Neural crest cell (in vitro differentiated cells): ENCODE measurements around the gene TRMT2A. TPM values are rescaled to one million over a fixed set of nuclear protein-coding genes. Genes with fewer than 3 reads are reported as not detected.

Source experiments
- DNase-seq: peaks from one replicate; pipeline ENCODE4 v3.0.0; 2021; ENCODE audit warnings: low read depth, mixed read lengths, low spot score
- H3K27ac Mint-ChIP-seq: one replicate; pipeline ENCODE4 v1.8.0; 2021; ENCODE audit warnings: mild to moderate bottlenecking, mixed read lengths; ENCODE audit not compliant: unreplicated experiment
- H3K27me3 Mint-ChIP-seq: 2 replicates; pipeline ENCODE4 v1.8.0; 2021; ENCODE audit warnings: low read depth, mild to moderate bottlenecking, mixed read lengths
- H3K36me3 Mint-ChIP-seq: 2 replicates; pipeline ENCODE4 v1.8.0; 2021; ENCODE audit warnings: low read depth, mild to moderate bottlenecking, mixed read lengths
- H3K4me1 Mint-ChIP-seq: 2 replicates; pipeline ENCODE4 v1.8.0; 2021; ENCODE audit warnings: mixed read lengths
- H3K4me3 Mint-ChIP-seq: one replicate; pipeline ENCODE4 v1.8.0; 2021; ENCODE audit warnings: mild to moderate bottlenecking, mixed read lengths
- H3K9me3 Mint-ChIP-seq: 2 replicates; pipeline ENCODE4 v1.8.0; 2021; ENCODE audit warnings: mixed read lengths
- total RNA-seq: library from RNA; stranded (reverse); gene quantifications from 2 replicates; pipeline ENCODE4 v1.2.1, GENCODE V29; 2021
- TF ChIP-seq, protein P1 (sequence below): fragments of 200-600 bp; sonication (generic); conservative IDR thresholded peaks from 2 replicates; pipeline ENCODE4 v1.5.0; 2021; ENCODE audit warnings: antibody characterized with exemption, mild to moderate bottlenecking

TRMT2A gene
- total RNA-seq, 1 donor from 2014 or later: 77.7 TPM

DNA sequence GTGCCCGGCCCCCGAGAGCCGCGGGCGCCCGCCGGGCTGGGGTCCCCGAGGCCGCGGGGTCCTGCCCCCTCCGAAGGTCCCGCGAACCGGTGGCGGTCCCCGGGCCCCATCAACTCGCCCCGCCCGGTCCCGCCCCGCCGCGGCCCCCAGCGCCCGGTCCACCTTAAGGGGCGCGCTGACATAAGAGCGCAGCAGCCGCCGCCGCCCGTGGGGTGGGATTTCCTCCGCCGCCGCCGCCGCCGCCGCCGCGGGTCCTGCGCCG lies 14.5 kb upstream of the TRMT2A start, which contains the start of gene ZDHHC8:
Gene ZDHHC8 (plus strand): TSS at position 208 of the 262 bp plus-strand sequence. CDS start 144 bp downstream, outside the sequence.
- peaks cover 10% of the 10 kb centered on the region for H3K4me1 Mint-ChIP-seq
- no peak for DNase-seq
- peak within 1 kb of the TSS; percentile 86 for H3K4me3 Mint-ChIP-seq
- H3K36me3 Mint-ChIP-seq: peaks cover 5% of the 10 kb centered on the region
- H3K9me3 Mint-ChIP-seq: no peaks in the 10 kb centered on the region
- TF ChIP-seq, protein P1, sequence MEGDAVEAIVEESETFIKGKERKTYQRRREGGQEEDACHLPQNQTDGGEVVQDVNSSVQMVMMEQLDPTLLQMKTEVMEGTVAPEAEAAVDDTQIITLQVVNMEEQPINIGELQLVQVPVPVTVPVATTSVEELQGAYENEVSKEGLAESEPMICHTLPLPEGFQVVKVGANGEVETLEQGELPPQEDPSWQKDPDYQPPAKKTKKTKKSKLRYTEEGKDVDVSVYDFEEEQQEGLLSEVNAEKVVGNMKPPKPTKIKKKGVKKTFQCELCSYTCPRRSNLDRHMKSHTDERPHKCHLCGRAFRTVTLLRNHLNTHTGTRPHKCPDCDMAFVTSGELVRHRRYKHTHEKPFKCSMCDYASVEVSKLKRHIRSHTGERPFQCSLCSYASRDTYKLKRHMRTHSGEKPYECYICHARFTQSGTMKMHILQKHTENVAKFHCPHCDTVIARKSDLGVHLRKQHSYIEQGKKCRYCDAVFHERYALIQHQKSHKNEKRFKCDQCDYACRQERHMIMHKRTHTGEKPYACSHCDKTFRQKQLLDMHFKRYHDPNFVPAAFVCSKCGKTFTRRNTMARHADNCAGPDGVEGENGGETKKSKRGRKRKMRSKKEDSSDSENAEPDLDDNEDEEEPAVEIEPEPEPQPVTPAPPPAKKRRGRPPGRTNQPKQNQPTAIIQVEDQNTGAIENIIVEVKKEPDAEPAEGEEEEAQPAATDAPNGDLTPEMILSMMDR: no peak
- H3K27me3 Mint-ChIP-seq: peaks cover 5% of the 10 kb centered on the region
- no peak within 1 kb of the TSS for H3K27ac Mint-ChIP-seq

DNA sequence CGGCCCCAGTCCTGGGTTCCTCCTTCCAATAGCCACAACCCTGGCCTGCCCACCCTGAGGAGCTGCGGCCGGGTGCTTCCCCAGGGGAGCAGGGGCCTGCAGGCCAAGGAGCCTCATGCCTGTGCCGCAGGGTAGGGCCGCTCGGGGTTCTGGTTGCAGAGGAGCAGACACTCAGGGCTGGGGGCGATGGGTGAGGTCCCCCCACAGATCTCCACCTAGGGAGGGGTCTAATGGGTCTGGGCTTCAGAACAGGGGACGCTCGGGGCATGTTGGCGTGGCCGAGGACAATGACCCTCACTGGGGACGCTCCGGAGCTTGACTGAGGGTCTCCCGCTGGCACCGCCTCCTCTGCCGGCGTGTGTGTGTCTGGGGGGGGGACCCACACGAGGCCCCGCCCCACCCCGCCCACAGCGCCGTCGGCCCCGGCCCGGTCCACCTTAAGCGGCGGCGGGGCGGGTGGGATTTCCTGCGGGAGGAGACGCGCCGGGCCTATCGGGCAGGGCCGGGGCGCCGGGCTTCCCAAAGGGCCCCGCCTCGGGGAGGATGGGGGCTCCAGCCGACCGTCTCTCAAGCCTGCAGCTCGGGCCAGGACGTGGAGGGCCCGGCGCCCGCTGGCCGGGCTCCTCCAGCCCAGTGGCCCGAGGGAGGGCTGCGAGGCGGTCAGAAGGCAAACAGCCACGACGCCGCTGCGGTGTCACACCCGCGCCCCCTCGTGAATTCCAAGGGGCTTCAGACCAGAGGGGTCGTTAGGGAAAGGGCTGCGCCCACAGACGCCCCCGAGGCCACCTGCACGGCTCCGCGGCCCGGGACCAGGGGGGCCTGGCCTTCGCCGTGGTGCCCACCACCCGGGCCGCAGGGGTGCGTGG lies 13.9 kb upstream of the TRMT2A start:
- Mint-ChIP-seq H3K4me1 (peaks cover 7% of the 10 kb centered on the region), H3K9me3 (no peaks in the 10 kb centered on the region), H3K36me3 (peaks cover 7% of the 10 kb centered on the region), H3K4me3 (peak overlapping the region; percentile 81), H3K27me3 (peaks cover 5% of the 10 kb centered on the region), H3K27ac (no peak overlapping the region)
- TF ChIP-seq, protein P1: no peak
- DNase-seq: peak; percentile 63

DNA sequence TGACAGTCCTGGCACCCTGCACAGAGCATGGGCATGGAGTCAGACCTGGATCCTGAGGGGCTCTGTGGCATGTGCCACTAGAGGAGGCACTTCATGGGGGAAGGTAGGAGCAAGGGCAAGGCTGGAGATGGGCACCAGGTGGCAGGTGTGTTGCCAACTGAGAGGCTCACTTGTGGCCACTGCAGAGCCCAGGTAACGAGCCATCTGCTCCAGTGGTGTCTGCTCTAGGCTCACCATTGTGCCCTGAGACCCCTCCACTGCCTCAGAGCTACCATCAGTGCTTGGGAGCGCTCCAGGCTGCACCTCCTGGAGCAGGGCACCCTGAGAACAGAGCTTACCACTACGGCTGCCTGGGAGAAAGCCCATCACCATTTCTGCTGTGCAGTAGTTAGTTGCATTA lies 13.3 kb upstream of the TRMT2A start:
- Mint-ChIP-seq H3K27me3 (peaks cover 5% of the 10 kb centered on the region), H3K27ac (no peak overlapping the region), H3K36me3 (peaks cover 9% of the 10 kb centered on the region), H3K4me3 (peak overlapping the region; percentile 81), H3K9me3 (no peaks in the 10 kb centered on the region), H3K4me1 (peaks cover 7% of the 10 kb centered on the region)
- TF ChIP-seq, protein P1: no peak
- no peak for DNase-seq

DNA sequence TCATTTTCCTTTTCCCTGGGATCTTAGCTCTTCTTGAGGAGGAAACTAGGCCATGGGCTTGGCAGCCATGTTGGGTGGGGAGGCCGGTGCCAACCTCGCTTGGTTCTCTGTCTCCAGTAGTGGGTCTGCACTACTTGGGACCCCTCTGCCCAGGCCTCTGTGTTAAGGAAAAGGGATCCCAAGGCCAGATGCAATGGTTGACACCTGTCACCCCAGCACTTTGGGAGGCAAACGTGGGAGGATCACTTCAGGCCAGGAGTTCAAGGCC lies 12.7 kb upstream of the TRMT2A start:
- no peak for DNase-seq
- H3K9me3 Mint-ChIP-seq: no peaks in the 10 kb centered on the region
- peaks cover 9% of the 10 kb centered on the region for H3K36me3 Mint-ChIP-seq
- H3K4me3 Mint-ChIP-seq: peak overlapping the region; percentile 81
- H3K4me1 Mint-ChIP-seq: peaks cover 7% of the 10 kb centered on the region
- peaks cover 5% of the 10 kb centered on the region for H3K27me3 Mint-ChIP-seq
- TF ChIP-seq, protein P1: no peak
- no peak overlapping the region for H3K27ac Mint-ChIP-seq

DNA sequence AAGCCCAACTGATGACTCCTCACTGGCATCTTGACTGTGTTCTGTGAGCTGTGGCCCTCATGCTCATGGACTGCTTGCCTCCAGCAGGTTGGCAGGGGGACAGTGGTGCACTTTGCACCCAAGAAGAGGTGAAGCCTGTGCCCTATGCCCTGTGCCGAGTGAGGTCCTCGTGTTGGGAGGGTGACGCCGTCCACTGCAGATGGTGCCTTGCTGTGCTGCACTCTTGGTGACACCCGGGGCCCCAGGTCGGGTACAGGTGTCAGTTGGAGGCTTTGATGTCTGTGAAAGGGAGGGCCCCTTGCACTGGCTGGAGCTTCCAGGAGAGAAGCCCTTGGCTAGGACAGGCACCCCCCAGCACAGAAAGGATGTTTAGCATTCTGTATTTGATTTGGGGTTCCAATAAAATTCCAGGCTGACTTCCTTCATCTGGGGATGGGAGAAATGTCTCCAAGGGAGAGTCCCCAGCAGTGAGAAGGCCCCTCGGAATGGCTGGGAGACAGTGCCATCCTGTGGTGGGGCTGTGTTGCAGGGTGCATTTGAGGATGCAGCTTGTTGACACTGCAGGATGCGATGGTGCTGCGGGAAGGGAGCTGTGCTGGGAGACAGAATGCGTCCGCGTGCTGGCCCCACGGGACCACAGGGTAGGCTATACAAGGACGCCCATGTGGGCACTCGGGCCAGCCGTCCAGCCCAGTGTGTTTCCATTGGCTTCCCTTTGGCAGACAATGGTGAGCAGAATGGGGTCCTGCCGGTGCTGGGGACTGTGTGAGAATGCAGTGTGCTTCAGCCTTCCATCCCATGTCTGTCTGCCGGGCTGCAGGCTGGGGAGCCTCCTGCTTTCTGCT lies 12.1 kb upstream of the TRMT2A start:
- H3K4me1 Mint-ChIP-seq: peaks cover 7% of the 10 kb centered on the region
- TF ChIP-seq, protein P1: peak; percentile 51
- peak overlapping the region; percentile 81 for H3K4me3 Mint-ChIP-seq
- peak; percentile 41 for DNase-seq
- H3K36me3 Mint-ChIP-seq: peaks cover 9% of the 10 kb centered on the region
- H3K9me3 Mint-ChIP-seq: no peaks in the 10 kb centered on the region
- H3K27me3 Mint-ChIP-seq: peaks cover 5% of the 10 kb centered on the region
- H3K27ac Mint-ChIP-seq: no peak overlapping the region
